Astrocyte (in vitro differentiated cells and primary cell): ENCODE measurements around the gene TTLL5.

Experiments used
- CTCF ChIP-seq: IDR thresholded peaks from 2 replicates; pipeline ENCODE4 v1.5.1; 2011; ENCODE audit warnings: low read depth, mild to moderate bottlenecking, inconsistent platforms, low read length, moderate library complexity; ENCODE audit not compliant: insufficient read depth
- EZH2 ChIP-seq: IDR thresholded peaks from 2 replicates; pipeline ENCODE4 v1.6.1; 2012; ENCODE audit warnings: mild to moderate bottlenecking, low read length, inconsistent platforms; ENCODE audit not compliant: insufficient read depth

- TF ChIP-seq CTCF (no peak), EZH2 (no peak)
These were observed 205.9 kb downstream of the TTLL5 start for GRCh38 chr14:75866970-75867369.
